Fibroblast of peridontal ligament (primary cell): ENCODE measurements around the gene PLD1.
"Not testable (repeated sequence)": the region's sequence is repeated elsewhere in the genome, so short reads cannot be mapped to it uniquely, and the experiment has no call there.

ENCODE experiments used
- DNase-seq: peaks from one replicate; pipeline ENCODE4 v3.0.0-alpha.2; 2010; ENCODE audit errors: extremely low read depth

PLD1 gene

DNA sequence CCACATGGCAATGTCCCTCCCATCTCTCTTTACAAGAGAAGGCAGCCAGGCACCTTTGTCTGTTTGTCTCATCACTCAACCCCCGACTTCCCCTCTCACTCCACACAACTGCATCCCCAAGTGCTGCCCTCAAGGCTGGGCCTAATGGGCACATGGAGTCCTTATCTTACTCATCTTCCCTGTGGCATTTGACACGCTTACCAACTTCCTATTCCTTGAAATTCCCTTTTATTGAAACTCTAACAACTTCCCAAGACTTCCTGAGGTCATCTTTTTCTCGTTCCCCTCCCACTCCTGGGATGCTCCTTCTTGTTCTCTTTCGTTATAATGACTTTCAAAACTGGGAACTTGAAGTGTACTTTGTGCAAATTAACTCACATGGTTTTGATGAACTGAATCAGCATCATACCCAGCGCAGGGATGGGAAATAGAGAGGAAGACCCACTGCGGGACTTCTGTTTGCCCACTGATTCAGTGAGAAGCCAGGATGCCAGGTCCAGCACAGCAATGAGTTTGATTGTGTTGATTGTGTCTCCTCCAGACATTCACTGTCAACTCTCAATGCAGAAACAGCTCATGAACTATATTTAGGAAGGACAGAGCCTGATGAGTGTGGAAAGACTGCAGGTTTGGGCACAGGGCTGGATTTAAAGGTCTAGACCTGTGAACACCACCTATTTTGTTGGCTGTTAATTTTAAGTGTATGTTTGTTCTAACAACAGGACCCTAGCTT is 245.4 kb downstream of the PLD1 start:
- DNase-seq = no peak

DNA sequence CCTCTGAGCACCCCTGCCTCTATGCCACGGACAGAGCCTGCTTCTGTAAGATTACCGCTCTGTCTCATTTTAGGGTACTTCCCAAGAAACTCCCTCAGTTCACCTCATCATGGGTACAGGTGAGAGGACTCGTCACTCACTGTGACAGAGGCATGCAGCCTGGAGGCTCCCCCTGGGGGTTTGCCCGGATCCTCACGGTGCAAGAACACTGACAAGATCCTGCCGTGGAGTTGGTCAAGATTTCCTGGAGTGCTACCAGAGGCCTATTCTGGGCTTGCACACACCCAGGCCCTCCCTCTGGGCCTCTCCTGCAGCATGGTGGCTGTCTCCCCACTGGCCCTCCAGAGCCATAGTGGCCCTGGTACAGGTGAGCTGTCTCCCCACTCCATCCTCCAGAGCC is 247.0 kb downstream of the PLD1 start:
- no peak for DNase-seq

DNA sequence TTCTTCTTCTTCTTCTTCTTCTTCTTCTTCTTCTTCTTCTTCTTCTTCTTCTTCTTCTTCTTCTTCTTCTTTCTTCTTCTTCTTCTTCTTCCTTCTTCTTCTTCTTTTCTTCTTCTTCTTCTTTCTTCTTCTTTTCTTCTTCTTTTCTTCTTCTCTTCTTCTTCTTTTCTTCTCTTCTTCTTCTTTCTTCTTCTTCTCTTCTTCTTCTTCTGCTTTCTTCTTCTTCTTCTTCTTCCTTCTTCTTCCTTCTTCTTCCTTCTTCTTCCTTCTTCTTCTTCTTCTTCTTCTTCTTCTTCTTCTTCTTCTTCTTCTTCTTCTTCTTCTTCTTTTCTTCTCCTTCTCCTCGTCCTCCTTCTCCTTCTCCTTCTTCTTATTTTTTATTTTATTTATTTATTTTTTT is 247.8 kb downstream of the PLD1 start:
- not testable (repeated sequence) for DNase-seq

DNA sequence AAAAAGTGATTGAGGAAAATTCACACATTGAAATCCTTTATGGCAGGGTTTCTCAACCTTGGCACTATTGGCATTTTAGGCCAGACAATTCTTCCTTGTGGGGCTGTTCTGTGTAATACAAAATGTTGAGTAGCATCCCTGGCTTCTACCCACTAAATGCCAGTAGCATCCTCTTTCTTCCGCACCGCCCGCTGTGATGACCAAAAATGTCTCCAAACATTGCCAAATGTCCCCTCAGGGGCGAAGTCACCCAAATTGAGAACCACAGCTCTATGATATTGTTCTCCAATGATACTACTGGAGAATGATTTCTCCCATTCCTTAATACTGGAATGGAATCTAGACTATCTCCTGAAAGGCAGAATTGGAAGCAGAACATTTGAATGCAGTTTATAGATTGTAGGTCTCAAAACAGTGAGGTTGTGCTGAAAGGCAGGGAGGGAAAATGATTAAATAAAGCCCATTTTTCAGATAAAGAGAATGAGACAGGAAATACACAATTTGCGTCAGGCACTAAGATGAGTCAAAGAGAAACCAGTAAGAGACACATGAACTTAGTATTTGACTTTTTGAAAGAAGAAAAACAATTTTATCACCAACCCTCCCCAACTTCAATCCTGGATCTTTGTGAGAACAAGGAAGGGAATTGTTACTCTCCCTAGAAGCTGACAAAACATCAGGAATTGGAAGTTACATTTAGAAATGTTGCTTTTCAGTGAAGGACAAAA is 248.5 kb downstream of the PLD1 start:
- DNase-seq = no peak

DNA sequence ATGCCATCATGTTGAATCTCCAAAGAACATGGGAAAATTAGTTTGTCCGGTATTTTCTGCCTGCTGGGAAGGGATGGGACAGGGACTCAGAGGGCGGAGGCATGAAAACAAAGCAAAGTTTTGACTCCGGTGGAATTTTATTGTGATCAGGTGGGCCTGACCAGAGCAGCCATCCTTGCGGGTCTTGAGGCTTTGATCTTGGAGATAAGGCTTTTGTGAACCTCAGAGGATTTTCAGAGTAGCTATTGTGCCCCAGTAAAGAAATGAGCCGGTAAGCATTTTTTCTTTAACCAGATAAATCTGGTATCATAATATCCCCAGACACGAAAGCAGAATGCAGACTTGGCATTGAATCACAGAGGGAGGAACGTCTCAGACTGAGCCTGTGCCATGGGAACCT is 250.7 kb downstream of the PLD1 start:
- no peak for DNase-seq

DNA sequence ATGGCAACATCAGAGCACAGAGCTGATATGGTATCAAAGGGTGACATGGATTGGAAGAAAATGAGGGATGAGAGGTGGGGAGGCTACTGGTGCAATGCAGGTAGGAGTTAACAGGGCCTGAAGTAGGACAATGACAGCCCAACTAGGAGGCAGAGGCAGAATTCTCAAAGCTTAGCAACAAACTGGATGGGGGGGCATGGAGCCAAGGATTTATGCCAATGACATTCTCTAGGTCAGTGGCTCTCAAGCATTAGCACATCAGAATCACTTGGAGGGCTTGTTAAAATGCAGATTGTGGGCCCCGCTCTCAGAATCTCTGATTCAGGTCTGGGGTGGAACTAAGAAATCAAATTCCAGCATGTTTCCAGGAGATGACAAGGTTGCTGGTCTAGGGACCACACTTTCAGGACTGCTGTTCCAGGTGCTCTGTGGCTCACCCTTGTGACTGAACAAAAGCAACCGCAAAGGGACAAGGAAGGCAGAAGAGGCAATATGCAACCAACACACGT is 252.0 kb downstream of the PLD1 start:
- DNase-seq = no peak

DNA sequence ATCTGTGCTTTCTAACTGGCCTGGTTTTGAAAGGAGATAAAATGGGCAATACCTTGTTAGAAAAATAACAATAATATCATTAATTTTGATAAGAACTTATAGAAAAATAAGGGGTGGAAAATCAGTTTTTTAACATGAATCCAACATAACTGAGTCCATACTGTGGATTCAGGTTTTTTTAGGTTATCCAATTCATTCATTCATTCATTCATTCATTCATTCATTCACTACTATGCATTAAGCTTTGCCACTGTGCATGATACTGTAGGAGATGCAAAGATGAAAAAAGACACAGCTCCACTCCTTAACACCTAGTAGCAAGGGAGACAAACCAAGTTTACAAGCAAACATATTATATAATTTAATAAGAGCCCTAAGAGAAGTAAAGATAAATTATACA is 253.1 kb downstream of the PLD1 start:
- no peak for DNase-seq

DNA sequence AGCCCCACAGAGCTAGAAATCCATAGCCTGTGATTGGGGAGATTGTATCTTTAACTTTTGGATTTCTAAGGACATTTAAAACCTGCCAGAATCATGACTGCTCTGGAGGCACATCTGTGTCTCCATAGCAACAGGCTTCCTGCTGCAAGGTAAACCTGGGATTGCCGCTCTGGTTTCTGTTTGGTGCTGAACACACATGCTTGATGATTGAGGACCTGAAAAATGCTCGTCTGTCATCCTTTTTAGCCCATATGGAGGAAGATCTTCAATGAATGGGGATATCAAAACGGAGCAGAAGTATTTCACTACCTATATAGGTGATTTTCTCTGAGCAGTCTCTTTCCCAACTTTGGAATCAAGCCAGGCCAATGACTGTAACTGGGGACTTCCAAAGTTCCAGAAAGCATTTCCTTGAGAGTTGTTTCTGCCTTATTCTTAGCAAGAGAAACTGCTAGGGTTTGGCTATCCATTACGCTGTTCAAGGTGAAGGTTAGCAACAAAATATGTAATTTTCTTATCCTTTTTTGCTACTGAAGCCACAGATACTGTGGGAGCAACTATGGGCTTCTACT is 253.6 kb downstream of the PLD1 start:
- no peak for DNase-seq

DNA sequence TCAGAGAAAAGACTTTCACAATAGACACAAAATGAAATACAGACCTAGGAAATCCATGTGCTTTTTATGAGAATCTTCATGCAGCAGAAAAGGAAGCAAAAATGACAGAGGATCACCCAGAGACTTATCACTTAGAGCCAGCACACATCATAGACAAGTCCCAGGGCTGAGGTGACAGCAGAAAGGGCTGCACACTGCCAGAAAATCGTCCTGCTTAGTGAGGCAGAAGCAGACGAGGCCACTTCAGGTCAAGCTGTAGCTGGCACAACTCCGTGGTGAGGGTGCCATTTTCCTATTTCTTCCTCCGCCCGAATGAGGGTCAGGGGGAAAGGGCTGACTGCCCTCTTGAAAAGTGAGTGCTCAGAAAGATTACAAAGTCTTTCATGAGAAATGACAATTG is 254.1 kb downstream of the PLD1 start:
- no peak for DNase-seq

DNA sequence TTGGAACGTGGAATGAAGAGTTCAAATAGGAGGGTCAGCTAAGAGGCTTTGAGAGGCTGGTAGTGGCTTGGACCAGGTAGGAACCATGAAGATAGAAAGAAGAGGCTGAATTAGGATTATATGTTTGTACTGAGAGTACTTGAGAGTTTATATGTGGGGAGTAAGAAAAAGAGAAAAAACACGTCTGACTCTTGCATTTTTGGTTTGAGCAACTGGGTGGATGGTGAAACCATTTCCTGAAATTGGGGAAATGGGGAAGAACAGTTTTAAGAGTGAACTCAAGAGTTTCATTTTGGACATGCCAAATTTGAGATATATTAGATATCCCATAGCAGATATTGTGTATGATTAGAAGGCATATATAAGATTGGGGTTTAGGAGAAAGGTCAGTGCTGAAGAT is 257.2 kb downstream of the PLD1 start:
- no peak for DNase-seq

DNA sequence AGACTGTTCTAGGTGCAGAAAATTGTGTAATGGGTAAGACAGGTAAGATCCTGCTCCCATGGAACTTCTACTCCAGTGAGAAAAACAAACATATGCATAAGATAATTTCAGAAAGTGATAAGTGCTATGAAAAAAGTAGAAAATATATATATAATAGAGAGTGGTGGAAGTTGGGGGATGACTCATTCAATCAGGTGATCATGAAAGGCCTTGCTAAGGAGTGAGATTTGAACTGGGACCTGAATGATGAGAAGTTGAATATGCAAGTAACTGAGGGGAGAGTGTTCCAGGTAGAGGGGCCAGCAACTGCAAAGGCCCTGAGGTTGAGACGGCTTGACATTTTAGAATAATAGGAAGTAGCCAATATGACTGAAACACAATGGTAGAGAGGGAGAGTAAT is 257.8 kb downstream of the PLD1 start:
- DNase-seq = no peak

DNA sequence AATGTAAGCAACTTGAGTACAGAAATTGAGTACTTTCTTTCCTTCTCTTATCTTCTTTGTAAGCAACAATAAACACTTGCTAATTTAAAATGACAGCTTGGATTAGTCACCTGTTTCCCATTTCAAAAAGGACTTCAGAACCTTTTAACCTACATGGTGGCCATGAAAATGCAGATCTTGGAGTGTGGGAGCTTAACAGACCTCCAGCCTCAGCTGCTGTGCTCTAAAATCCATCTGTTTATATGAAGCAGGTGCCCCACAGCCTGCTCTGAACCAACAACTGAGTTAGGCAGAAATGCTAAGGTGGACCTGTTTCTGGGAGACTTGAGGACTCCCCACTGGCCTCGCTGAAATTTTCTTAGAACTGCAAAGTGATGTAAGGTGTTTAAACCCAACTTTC is 259.0 kb downstream of the PLD1 start:
- DNase-seq = no peak
